Stimulated activated naive B cell treated with anti-CD40 and anti-IgM and Interleukin-4, amounts not matched to agents 10 μg/mL and 1 μg/mL and 100 μg/mL, for 72 hours (primary cell): ENCODE measurements around the gene NUDT22.

Source experiments
- ATAC-seq, 2 donors: fragments of 150-1000 bp; cut with Tn5 transposase; replicated peaks; 2 replicates each; pipeline ENCODE4 v1.10.0; 2021; ENCODE audit warnings: moderate library complexity in 1 of 2
- DNase-seq: peaks from one replicate; pipeline ENCODE4 v3.0.0; 2021
- H3K27ac Mint-ChIP-seq: one replicate; pipeline ENCODE4 v1.8.0; 2022; ENCODE audit warnings: mild to moderate bottlenecking, mixed read lengths
- H3K27me3 Mint-ChIP-seq, 2 donors: one replicate each; pipeline ENCODE4 v1.8.0; 2022; ENCODE audit warnings: mixed read lengths in 2 of 2
- H3K36me3 Mint-ChIP-seq, 2 donors: one replicate each; pipeline ENCODE4 v1.8.0; 2022; ENCODE audit warnings: mixed read lengths in 2 of 2, mild to moderate bottlenecking in 1 of 2
- H3K4me1 Mint-ChIP-seq, 2 donors: one replicate each; pipeline ENCODE4 v1.8.0; 2022; ENCODE audit warnings: mixed read lengths in 2 of 2, mild to moderate bottlenecking in 1 of 2
- H3K4me3 Mint-ChIP-seq, 2 donors: one replicate each; pipeline ENCODE4 v1.8.0; 2022; ENCODE audit warnings: mild to moderate bottlenecking in 2 of 2, mixed read lengths in 2 of 2, moderate library complexity in 1 of 2
- H3K9me3 Mint-ChIP-seq, 2 donors: one replicate each; pipeline ENCODE4 v1.8.0; 2022; ENCODE audit warnings: mixed read lengths in 2 of 2, mild to moderate bottlenecking in 1 of 2

NUDT22 gene

GRCh38 chr11:64267207-64267945 is 41.3 kb downstream of the NUDT22 start:
- ATAC-seq (no peak), DNase-seq (no peak)
- Mint-ChIP-seq H3K27ac (peak overlapping the region; percentile 20), H3K27me3 (no peaks in the 10 kb centered on the region), H3K9me3 (no peaks in the 10 kb centered on the region), H3K36me3 (peaks cover 30 to 48% of the 10 kb centered on the region in 2 donors), H3K4me3 (peak overlapping the region; percentile 95 to 99), H3K4me1 (peaks cover 24 to 39% of the 10 kb centered on the region in 2 donors)

- no peaks in the 10 kb centered on the region for H3K9me3 Mint-ChIP-seq
- H3K36me3 Mint-ChIP-seq = peaks cover 29 to 40% of the 10 kb centered on the region in 2 donors
- H3K27me3 Mint-ChIP-seq = no peaks in the 10 kb centered on the region
- ATAC-seq = no peak
- H3K4me3 Mint-ChIP-seq = peak overlapping the region; percentile 95 to 99
- H3K4me1 Mint-ChIP-seq = peaks cover 25 to 40% of the 10 kb centered on the region in 2 donors
- no peak for DNase-seq
- H3K27ac Mint-ChIP-seq = peak overlapping the region; percentile 98
These were observed 42.2 kb downstream of the NUDT22 start for GRCh38 chr11:64268025-64268892.

DNA sequence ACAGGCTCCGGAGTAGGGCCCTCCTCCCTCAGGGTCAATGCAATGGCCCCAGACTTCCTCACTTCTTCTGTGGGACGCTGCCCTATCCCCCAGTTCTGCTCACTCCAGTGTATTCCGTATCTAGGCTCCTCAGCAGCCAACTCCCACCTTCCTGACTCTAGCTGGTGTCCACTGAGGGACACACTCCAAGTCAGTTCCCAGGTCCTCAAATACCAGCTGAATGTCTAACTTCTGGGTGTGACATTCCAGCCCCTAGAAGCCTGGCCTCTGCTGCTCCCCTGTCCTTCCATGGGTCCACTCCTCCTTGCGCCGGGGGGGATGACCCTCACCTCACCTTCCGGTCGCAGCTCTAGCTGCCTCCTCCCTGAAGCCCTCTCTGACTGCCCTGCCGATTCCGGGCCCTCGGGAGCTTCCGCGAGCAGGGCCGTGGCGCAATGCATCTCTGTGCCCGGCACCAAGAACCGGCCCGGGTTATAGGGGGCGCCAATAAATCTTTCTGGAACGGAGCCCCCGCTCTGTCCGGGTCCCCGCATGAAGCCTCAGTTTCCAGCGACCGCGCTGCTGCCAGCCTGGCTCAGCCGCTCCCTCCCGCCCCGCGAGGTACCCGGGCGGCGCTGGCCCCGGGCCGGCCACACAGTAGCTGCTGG is 42.9 kb downstream of the NUDT22 start:
- no peak for DNase-seq
- Mint-ChIP-seq H3K27me3 (no peaks in the 10 kb centered on the region), H3K9me3 (no peaks in the 10 kb centered on the region), H3K27ac (peak overlapping the region; percentile 98), H3K4me1 (peaks cover 25 to 40% of the 10 kb centered on the region in 2 donors), H3K4me3 (peak overlapping the region; percentile 95 to 99), H3K36me3 (peaks cover 30 to 34% of the 10 kb centered on the region in 2 donors)
- peak; percentile 24 to 31 for ATAC-seq

- peak; percentile 78 to 80 for ATAC-seq
- Mint-ChIP-seq H3K4me3 (peak overlapping the region; percentile 95 to 99), H3K9me3 (no peaks in the 10 kb centered on the region), H3K27ac (peak overlapping the region; percentile 98), H3K27me3 (no peaks in the 10 kb centered on the region), H3K36me3 (peaks cover 29 to 31% of the 10 kb centered on the region in 2 donors), H3K4me1 (peaks cover 25 to 40% of the 10 kb centered on the region in 2 donors)
- DNase-seq = peak; percentile 98
These were observed 43.6 kb downstream of the NUDT22 start for GRCh38 chr11:64269540-64270220.

- DNase-seq (no peak), ATAC-seq (no peak)
- Mint-ChIP-seq H3K4me1 (peaks cover 10 to 27% of the 10 kb centered on the region in 2 donors), H3K9me3 (no peaks in the 10 kb centered on the region), H3K36me3 (peaks cover 12 to 19% of the 10 kb centered on the region in 2 donors), H3K27ac (no peak overlapping the region), H3K27me3 (no peaks in the 10 kb centered on the region), H3K4me3 (no peak overlapping the region)
These were observed 49.1 kb downstream of the NUDT22 start for GRCh38 chr11:64275031-64275800.

DNA sequence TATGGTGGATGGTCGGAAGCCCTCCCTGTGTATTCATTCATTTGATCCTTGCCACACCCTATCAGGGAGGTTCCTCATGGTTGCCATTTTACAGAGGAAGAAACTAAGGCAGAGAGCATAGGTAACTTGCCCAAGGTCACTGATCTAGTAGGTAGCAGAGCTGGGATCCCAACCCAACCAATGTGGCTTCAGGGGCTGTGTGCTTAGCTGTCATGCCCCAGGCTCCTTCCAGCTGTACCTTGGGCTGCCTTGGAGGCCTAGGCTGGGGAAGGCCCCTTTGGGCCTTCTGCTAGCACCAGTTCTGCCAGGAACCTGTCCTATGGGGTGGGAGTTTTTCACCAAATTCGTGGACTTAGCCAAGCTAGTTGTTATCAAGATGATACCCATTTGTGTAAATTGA is 49.8 kb downstream of the NUDT22 start:
- no peak overlapping the region for H3K27ac Mint-ChIP-seq
- H3K9me3 Mint-ChIP-seq = no peaks in the 10 kb centered on the region
- H3K4me3 Mint-ChIP-seq = no peak overlapping the region
- peaks cover 8 to 24% of the 10 kb centered on the region in 2 donors for H3K4me1 Mint-ChIP-seq
- DNase-seq (no peak), ATAC-seq (no peak)
- peaks cover 12 to 16% of the 10 kb centered on the region in 2 donors for H3K36me3 Mint-ChIP-seq
- H3K27me3 Mint-ChIP-seq = no peaks in the 10 kb centered on the region

GRCh38 chr11:64276653-64277431 is 50.8 kb downstream of the NUDT22 start:
- Mint-ChIP-seq H3K36me3 (peaks cover 20 to 25% of the 10 kb centered on the region in 2 donors), H3K9me3 (no peaks in the 10 kb centered on the region), H3K4me3 (no peak overlapping the region), H3K27me3 (no peaks in the 10 kb centered on the region), H3K4me1 (peaks cover 6 to 25% of the 10 kb centered on the region in 2 donors), H3K27ac (no peak overlapping the region)
- no peak for DNase-seq
- ATAC-seq = no peak

DNA sequence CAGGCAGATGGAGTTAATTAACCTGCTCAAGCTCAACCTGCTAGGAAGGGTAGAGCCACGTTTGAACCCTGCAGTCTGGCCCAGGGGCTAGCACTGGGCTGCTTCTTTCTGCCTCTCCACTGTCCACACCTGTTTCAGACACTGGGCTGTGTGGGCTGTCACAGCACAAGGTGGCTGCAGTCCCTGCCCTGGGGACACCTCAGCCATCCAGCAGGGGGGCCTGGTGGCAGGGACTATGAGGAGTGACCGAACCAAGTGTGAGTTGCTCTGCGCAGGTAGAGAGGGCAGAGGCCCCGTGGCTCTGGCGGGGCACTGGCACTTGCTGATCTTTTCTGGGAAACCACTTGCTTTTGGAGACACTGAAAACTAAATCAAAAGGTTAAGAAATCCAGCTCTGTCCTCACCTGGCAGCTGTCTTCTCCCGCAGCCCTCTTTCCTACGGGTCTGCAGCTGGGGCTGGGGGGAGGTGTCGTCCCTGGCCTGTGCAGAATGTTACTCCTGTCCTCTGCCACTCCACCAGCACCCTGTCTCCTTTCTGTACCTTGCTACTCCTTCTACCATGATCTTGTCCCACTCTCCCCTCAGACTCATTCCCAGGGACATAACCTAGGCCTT is 52.6 kb downstream of the NUDT22 start:
- Mint-ChIP-seq H3K36me3 (peaks cover 22 to 32% of the 10 kb centered on the region in 2 donors), H3K4me1 (peaks cover 10 to 30% of the 10 kb centered on the region in 2 donors), H3K9me3 (no peaks in the 10 kb centered on the region), H3K27ac (no peak overlapping the region), H3K4me3 (no peak overlapping the region), H3K27me3 (no peaks in the 10 kb centered on the region)
- ATAC-seq (no peak), DNase-seq (no peak)
